Stimulated activated CD4-positive, alpha-beta T cell treated with anti-CD3 and anti-CD28 coated beads, Interleukin-15, amount 100 ng/mL, for 48 hours (primary cell): Measurements from ENCODE around the gene CACNA1B.
"Not testable (repeated sequence)": the region's sequence is repeated elsewhere in the genome, so short reads cannot be mapped to it uniquely, and the experiment has no call there.

Experiments used
- DNase-seq, 2 donors: peaks; one replicate each; pipeline ENCODE4 v3.0.0-alpha.2; 2020; ENCODE audit warnings: low read depth in 2 of 2

Gene CACNA1B

DNA sequence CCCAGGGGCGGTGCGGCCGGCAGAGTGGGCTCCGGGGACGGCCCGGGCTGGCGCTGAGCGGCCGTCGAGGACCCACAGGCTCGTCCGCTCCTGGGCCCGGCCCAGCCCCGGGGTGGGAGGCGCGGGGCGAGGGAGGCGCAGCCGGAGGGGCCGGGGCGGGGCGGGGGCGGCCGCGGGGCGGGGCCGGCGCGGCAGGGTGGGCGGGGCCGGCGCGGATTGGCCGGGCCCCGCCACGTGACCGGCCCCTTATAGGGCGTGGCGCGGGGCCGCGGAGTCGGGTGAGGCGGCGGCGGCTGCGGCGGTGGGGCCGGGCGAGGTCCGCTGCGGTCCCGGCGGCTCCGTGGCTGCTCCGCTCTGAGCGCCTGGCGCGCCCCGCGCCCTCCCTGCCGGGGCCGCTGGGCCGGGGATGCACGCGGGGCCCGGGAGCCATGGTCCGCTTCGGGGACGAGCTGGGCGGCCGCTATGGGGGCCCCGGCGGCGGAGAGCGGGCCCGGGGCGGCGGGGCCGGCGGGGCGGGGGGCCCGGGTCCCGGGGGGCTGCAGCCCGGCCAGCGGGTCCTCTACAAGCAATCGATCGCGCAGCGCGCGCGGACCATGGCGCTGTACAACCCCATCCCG, at the start of gene CACNA1B:
CACNA1B (plus strand) TSS at position 277 of the 617 bp plus-strand sequence; CDS start at position 429, 152 bp downstream.
- DNase-seq, result not testable (repeated sequence)

DNA sequence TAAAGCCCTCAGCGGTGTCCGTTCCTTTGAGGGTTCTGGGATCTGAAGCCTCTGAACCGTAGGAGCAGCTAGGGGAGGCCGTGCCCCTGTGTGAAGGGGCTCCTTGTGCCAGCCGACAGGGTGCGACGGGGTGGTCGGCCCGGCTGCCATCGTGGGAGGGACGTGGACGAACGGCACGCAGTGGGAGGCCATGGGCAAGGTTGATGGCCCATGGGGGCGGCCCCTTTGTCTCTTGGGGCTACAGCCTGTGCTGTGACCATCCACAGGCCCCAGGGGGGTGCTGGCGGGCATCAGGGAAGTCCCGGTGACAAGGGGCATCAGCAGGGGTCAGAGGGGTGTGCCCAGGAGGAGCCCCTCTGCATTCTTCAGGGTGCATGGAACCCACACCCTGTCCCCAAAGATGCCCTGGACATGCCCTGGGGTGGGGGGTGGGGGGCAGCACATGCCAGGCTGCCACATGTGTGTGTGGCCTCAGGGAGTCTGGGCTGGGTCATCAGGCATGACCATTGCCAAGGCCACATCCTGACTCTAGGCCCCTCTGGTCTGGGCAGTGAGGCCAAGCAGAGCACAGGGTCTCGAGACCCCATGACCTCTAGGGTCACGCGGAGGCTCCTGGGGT, 49.6 kb upstream of the CACNA1B start:
- DNase-seq, result no peak

DNA sequence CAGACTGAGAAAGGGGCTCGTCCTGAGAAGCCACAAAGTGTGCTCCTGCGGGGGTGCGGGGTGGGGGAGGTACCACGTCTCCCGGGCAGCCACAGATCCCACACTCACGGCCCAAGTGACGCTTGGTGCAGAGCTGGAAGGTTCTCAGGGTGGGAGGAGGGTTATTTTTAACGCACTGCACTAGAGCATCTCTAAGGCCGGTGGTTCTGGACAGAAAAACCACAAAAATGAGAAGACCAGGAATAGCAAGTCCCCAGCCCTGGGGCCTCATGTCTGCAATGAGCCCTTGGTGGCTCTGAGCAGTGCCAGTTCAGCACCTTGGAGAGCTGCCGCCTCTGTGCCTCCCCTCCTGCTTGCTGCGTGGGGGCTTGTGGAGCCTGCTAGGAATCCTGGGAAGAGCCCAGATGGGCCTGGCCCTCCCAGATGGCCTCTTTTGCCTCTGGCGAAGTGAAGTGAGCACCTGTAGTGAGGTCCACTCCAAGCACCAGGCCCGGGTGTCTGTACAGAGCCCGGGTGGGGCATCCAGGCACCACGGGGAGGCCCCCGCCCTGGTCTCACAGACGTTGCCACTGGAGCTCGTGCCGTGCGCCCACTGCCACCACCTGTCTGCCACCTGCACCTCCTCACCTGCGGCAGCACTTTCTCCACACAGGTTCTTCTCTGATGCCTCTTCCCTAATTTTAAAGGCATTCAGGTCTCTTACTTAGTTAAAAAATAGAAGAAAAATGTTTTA, 48.9 kb upstream of the CACNA1B start:
- no peak for DNase-seq

DNA sequence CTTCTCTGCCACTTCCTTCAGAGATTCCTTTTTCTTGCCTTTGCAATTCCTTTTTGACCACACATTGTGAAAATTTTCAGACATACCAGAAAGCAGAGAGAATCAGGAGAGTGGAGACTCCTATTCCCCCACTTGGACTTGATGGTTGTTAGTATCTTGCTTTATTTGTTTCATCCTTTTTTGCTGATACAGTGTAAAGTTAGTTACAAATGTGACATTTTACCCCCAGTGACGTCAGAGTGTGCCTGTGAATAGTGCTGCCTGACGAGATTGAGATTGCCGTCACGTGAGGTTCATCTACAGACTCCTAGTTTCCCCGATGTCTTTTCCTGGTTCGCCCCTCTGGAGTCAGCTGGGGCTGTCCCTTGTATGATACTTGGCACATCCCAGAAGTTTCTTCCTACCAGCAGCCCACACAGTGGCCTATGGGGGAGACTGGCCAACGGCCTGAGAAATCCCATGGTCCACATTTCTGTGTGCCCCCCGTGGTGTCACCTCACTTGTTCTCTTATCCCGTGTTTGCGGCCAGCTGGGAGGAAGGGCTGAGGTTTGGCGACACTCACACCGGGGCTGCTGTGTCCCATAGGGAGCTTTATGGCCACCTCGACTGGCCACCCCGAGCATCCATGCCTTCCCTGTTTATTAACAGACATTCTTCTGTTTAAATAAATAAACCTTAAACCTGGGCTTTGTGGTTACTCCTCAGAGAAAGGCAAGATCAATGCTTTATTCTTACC, 48.2 kb upstream of the CACNA1B start:
- DNase-seq, result no peak

DNA sequence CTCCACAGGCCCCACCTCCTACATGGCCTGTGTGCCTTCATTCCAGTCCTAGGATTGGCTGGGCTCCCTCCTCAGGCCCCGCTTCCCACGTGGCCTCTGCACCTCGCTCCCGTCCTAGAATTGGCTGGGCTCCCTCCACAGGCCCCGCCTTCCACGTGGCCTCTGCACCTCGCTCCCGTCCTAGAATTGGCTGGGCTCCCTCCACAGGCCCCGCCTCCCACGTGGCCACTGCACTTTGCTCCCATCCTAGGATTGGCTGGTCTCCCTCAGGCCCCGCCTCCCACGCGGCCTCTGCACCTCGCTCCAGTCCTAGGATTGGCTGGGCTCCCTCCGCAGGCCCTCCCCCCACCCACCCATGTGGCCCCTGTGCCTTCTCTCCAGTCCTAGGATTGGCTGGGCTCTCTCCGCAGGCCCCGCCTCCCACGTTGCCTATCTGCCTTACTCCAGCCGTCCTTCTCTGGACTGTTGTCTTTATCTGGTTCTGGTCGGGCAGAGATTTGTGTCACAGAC, 45.3 kb upstream of the CACNA1B start:
- DNase-seq, result no peak

DNA sequence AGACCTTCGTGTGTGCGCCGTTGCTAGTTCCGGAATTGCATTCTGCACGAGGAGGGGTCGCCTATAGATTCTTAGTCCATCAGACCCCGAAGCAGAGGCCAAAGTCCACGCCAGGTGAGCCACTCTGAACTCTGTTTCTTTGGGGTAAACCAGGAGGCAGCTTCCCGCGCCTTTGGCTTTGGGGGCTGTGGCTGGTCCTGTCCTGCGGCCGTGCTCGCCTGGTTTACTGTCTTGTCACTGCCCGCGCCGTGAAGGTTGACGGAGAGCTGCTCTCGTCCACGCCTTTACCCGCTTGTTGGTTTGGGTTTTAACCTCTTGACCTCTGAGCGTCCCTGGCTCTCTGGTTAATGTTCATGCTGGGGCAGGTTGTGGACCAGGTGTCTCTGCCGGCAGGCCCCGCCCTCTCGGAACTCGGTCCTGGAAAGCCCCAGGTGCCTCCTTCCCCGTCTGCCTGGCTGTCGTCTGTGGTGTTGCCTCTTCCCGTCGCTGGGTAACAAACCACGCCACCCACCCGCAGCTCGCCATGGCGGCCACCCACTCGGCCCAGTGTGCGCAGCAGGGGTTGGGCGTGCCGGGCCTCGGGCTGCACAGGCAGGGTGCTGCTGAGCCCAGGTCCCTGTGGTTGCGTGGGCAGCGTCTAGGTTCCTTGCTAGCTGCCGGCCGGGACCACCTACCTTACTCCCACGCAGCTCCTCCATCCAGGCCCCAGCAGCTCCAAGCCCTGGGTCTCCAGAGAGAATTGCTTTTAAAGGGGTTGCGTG, 44.6 kb upstream of the CACNA1B start:
- DNase-seq, result no peak

DNA sequence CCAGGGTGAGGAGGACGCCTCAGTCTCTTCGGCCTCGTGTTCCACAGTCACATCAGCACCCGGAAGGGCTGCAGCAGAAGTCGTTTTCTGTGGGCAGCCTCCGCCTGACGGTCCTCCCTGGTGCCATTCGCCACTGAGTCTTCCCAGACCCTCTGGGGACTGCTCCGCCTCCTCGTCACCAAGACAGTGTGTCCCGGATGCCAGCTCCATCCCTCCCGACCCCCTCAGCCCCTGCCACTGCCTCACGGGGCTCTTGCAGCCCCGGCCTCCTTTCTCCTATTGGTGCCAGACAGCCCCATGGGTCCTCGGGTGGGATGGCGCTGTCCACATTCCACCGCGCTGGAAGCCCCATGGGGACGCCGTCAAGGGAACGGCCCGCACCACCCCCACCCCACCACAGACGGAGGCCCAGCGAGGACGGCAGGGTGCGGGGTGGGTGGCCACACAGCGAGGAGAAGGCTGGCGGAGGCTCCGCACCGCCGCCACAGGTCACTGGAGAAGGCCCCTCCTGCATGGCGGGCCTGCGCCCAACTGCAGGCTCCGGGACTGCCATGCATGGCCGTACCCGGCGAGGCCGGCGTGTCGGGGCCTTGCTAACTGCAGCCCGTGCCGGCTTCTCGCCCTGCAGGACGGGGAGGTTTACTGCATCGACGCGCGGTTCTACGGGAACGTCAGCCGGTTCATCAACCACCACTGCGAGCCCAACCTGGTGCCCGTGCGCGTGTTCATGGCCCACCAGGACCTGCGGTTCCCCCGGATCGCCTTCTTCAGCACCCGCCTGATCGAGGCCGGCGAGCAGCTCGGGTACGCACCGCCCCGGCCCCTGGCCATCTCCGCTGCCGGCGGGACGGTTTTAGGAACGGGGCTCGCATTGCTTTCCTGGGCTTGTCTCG, 43.6 kb upstream of the CACNA1B start:
- no peak for DNase-seq

DNA sequence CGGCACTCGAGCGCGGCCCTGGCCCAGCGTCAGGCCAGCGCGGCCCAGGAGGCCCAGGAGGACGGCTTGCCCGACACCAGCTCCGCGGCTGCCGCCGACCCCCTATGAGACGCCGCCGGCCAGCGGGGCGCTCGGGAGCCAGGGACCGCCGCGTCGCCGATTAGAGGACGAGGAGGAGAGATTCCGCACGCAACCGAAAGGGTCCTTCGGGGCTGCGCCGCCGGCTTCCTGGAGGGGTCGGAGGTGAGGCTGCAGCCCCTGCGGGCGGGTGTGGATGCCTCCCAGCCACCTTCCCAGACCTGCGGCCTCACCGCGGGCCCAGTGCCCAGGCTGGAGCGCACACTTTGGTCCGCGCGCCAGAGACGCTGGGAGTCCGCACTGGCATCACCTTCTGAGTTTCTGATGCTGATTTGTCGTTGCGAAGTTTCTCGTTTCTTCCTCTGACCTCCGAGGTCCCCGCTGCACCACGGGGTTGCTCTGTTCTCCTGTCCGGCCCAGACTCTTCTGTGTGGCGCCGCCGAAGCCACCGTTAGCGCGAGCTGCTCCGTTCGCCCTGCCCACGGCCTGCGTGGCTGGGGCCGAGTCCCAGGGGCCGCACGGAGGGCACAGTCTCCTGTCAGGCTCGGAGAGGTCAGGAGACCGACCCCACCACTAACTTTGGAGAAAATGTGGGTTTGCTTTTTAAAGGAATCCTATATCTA, 42.6 kb upstream of the CACNA1B start:
- DNase-seq, result no peak

DNA sequence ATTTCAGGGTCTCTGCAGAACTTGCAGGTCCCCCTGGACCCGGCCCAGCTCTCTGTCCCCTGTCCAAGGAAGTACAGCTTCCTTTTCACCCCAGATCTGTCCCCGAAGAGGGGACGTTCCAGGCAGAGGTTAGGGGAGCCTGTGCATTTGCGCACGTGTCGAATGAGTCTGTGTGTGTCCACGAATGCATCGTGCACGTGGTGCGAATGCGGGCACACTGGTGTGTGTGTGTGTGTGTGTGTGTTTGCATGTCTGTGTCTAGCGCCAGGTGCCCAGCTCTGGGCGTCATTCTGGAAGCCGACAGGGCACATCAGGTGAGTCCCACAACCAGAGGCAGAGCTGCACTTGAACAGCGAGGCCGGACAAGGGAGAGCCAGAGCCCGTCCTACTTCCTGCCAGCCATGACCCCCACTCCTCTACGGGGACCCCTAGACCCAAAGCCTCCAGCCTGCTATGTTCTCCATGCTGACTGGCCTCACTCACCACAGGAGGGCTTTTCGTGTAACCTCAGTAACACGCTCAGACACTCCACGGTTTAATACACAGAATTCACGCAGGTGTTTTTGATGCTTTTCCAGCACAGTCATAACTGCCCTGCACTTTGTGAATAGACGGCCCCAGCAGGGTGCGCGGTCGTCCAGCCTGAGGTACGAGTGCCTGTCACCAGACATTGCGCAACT, 41.3 kb upstream of the CACNA1B start:
- no peak for DNase-seq

DNA sequence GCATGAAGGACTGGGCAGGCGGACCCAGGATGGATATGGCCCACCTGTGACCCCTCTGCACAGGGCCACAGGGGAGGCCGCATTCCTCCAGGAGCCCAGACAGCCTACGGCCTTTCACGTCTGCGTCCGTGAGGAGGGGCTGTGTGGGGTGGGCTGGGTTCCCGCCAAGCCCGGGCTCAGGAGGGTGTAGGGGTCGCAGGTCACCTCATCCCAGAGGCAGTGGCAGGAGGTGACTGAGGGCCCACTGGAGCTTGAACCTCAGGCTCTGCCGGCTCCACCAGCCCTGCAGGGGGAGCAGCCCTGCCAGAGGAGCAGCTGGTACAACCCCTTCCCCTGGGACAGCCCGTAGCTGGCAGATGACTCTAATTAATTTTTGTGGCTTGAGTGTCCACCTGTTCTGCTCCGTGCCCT, 40.7 kb upstream of the CACNA1B start:
- DNase-seq, result no peak

DNA sequence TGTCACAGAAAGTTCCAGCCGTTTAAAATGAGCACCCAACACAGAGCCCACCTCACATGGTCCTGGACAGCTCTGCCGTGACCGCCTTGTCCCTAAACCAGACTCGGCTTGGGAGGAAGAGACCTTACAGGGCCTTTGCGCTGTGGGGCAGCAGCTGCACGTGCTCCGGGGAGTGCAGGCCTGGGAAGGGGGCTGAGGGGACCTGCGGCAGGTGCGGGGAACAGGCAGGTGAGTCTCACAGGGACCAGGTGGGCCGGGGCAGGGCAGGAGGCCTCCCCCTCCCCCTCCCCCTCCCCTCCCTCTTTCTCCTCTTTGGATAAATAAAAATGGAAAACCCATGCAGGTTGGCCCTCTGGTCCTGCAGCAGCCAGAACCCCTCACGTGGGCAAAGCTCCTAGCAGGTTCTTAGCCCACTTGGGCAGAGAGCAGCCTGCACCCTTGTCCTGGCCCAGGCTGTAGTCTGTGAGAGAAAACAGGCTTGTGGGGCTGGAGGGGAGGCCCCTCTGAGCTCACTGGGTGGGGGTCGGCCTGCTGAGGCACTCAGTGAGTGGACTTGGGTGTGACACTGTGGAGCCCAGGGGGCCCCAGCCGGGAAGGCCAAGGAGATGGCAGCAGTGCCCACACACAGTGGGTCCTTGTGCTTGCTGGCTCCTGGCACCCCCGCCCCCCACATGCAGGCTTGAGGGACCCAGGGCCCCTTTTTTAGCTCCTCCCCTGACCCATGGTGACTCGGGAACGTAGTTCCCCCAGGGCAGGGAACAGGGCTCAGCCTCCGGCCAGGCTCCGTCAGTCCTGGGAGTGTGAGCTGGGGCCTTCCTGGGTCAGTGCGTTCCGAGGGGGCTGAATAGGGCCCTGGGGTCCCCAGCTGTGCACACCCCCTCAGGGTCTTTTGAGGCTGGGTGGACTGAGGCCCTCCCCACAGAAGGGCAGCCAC, 40.0 kb upstream of the CACNA1B start:
- no peak for DNase-seq

DNA sequence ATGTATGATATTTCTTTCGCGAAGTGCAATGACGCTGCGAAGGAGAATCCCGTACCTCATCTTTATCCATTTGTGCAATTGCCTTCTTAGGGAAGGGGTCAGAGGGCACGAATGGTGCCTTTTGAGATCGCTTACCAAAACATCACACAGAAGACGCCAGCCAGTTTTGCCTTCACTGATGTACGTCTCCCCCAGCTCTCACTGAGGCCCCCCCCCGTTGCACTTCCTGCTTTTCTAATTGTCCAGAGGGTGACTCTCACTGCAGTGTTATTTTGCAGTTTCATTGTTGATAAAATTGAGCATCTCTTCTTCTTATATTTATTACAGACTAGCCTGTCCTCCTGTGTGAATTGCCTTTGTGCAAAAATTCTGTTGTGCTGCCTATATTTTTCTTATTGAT, 39.0 kb upstream of the CACNA1B start:
- DNase-seq, result no peak

DNA sequence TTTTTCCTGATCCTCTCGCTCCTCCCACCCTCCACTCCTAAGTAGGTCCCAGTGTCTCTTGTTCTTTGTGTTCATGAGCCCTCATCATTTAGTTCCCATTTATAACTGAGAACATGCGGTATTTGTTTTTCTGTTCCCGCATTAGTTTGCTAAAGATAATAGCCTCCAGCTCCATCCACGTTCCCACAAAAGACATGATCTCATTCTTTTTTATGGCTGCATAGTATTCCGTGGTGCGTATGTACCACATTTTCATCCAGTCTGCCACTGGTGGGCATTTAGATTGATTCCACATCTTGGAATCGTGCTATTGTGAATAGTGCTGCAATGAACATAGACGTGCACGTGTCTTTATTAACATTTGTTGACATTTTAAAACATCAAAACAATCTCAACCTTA, 34.2 kb upstream of the CACNA1B start:
- DNase-seq, result no peak

DNA sequence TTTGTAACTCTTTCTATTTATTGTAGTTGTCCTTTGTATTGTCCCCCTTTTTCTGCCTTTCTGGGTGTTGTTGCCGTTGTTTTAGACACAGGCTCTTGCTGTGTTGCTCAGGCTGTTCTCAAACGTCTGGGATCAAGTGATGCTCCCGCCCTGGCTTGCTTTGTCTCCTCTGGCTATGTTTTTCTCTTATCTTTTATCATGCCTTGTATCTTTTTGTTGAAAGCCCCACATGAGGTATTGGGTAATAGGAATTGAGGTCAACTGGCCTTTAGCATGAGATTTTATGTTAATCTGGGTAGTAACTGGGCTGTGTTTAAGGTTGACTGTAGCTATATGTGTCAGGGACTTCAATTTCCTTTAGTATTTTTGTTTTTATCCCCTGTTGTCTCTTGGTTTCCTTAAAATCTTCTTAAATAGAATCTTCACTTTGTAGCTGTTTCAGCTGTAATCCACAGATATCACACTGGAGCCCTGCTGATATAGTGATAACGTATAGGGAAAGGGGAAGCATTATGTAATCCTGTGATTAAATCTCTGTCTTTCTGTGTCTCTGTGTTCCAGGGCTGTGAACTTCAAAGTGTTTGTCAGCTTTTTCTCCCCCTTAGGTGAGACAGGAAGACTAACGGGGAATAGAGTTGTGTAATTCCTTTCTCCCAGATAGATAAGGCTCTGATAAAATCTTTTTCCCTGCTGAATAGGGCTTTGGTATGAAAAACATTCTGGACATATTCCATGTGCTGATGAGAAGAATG, 25.9 kb upstream of the CACNA1B start:
- no peak for DNase-seq

DNA sequence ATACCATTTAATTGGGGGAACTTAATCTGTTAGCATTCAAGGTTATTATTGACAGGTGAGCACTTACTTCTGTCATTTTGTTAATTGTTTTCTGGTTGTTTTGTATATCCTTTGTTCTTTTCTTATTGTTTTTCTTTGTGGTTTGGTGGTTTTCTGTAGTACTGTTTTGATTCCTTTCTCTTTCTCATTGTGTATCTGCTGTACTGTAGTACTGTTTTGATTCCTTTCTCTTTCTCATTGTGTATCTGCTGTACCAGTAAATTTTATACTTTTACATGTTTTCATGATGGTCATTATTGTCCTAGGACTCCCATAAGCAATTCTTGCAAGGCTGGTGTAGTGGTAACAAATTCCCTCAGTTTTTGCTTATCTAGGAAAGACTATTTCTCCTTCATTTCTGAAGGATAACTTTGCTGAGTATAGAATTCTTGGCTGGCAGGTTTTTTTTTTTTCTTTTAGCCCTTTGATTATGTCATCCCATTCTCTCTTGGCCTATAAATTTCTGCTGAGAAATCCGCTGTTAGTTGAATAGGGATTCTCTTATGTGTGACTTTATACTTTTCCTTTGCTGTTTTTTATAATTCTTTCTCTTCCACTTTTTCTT, 24.1 kb upstream of the CACNA1B start:
- no peak for DNase-seq

DNA sequence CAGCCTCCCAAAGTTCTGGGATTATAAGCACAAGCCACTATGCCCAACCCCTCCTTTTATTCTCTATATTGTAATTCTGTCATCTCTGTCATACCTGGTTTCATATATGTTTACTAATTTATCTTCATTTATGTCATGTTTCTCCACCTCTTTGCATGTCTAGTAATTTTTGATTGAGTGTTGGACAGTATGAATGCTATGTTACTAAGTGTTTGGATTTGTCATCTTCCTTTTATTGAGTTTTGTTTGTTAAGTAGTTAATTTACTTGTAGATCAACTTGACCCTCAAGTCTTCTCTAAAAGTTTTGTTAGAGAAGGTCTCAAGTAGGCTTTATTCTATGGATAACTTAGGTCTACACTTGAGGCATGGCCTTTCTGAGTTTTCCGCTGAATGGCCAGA, 17.2 kb upstream of the CACNA1B start:
- DNase-seq, result no peak

DNA sequence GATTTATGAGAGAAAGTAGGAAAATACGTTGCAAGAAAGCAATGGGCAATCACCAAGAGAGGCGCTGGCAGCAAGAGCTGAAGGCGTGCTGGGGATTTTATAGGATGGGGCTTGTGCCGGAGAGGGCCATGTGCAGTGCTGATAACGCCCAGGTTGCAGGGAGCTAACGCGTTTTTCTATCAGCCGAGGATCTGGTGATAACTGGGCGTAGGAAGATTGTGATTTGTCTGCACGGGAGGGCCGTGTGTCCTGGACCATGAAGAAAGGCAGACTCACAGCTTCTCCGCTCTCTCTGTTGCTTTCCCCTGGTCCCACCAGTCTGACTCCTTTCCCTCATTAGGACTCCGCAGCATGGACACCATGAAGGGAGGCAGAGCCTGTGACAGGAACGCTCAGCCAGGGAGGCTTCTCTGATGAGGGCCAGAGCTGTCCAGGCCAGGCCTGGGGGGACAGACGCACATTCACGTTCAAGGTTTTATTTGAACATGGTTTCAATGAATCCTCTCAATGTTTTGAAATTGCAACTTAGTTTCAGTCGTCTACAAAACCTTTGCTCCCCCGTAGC, 11.9 kb upstream of the CACNA1B start:
- DNase-seq, result no peak
